Subcutaneous abdominal adipose tissue (tissue), 5 donors: ENCODE measurements around the gene SET.

Source experiments
- H3K27ac ChIP-seq: one replicate; pipeline ENCODE4 v1.7.0; 2013; ENCODE audit warnings: low read depth, mild to moderate bottlenecking, inconsistent platforms, low read length, moderate library complexity
- H3K27me3 ChIP-seq, 5 donors: one replicate each; pipeline ENCODE4 v1.7.0; 2013; ENCODE audit warnings: low read length in 5 of 5, inconsistent platforms in 1 of 5; ENCODE audit not compliant: control insufficient read depth in 5 of 5, insufficient read depth in 4 of 5
- H3K36me3 ChIP-seq, 5 donors: one replicate each; pipeline ENCODE4 v1.7.0; 2013; ENCODE audit warnings: low read length in 5 of 5; ENCODE audit not compliant: control insufficient read depth in 5 of 5, insufficient read depth in 5 of 5
- H3K4me1 ChIP-seq, 5 donors: one replicate each; pipeline ENCODE4 v1.7.0; 2013; ENCODE audit warnings: low read length in 5 of 5, mild to moderate bottlenecking in 3 of 5, moderate library complexity in 1 of 5; ENCODE audit not compliant: control insufficient read depth in 5 of 5, insufficient read depth in 5 of 5
- H3K4me3 ChIP-seq, 5 donors: one replicate each; pipeline ENCODE4 v1.7.0; 2013; ENCODE audit warnings: low read length in 5 of 5, low read depth in 1 of 5
- H3K9ac ChIP-seq, 5 donors: one replicate each; pipeline ENCODE4 v1.7.0; 2013; ENCODE audit warnings: low read length in 5 of 5, mild to moderate bottlenecking in 4 of 5, moderate library complexity in 3 of 5
- H3K9me3 ChIP-seq, 5 donors: one replicate each; pipeline ENCODE4 v1.7.0; 2013; ENCODE audit warnings: low read length in 5 of 5; ENCODE audit not compliant: control insufficient read depth in 5 of 5
- donor health status: healthy.
- donor health status: healthy.
- donor health status: healthy.
- donor health status: healthy.
- donor health status: healthy.

SET gene

GRCh38 chr9:128728298-128728697 is 39.3 kb downstream of the SET start:
- Histone ChIP-seq H3K27me3 (no peaks in the 10 kb centered on the region), H3K9me3 (no peaks in the 10 kb centered on the region), H3K27ac (no peak overlapping the region), H3K9ac (no peak overlapping the region), H3K36me3 (peaks cover 0 to 36% (median 25%) of the 10 kb centered on the region in 5 donors), H3K4me1 (peaks cover 5 to 17% (median 15%) of the 10 kb centered on the region in 5 donors), H3K4me3 (no peak overlapping the region)

- Histone ChIP-seq H3K4me3 (no peak overlapping the region), H3K9ac (no peak overlapping the region), H3K36me3 (peaks cover 0 to 37% (median 25%) of the 10 kb centered on the region in 5 donors), H3K27me3 (no peaks in the 10 kb centered on the region), H3K9me3 (no peaks in the 10 kb centered on the region), H3K27ac (no peak overlapping the region), H3K4me1 (peaks cover 5 to 10% (median 10%) of the 10 kb centered on the region in 5 donors)
Measured at GRCh38 chr9:128729302-128729701, 40.3 kb downstream of the SET start.

GRCh38 chr9:128729766-128730517 is 40.9 kb downstream of the SET start:
- Histone ChIP-seq H3K4me3 (no peak overlapping the region), H3K36me3 (peaks cover 0 to 44% (median 31%) of the 10 kb centered on the region in 5 donors)

GRCh38 chr9:128731093-128731492 is 42.1 kb downstream of the SET start:
- Histone ChIP-seq H3K9ac (no peak overlapping the region), H3K9me3 (no peaks in the 10 kb centered on the region), H3K36me3 (peaks cover 0 to 50% (median 34%) of the 10 kb centered on the region in 5 donors), H3K4me1 (peaks cover 0 to 4% (median 3%) of the 10 kb centered on the region in 5 donors), H3K4me3 (no peak overlapping the region), H3K27me3 (no peaks in the 10 kb centered on the region), H3K27ac (no peak overlapping the region)

More at GRCh38 chr9:128729766-128730517, 40.9 kb downstream of the SET start:
- Histone ChIP-seq H3K27me3 (no peaks in the 10 kb centered on the region), H3K9me3 (no peaks in the 10 kb centered on the region), H3K9ac (no peak overlapping the region), H3K4me1 (peaks cover 0 to 4% (median 3%) of the 10 kb centered on the region in 5 donors), H3K27ac (no peak overlapping the region)

- H3K4me1 ChIP-seq, result peaks cover 0 to 4% (median 3%) of the 10 kb centered on the region in 5 donors
- no peak overlapping the region for H3K27ac ChIP-seq
- no peak overlapping the region for H3K4me3 ChIP-seq
- H3K9me3 ChIP-seq, result no peaks in the 10 kb centered on the region
- no peak overlapping the region for H3K9ac ChIP-seq
- H3K27me3 ChIP-seq, result no peaks in the 10 kb centered on the region
- H3K36me3 ChIP-seq, result peaks cover 0 to 50% (median 34%) of the 10 kb centered on the region in 5 donors
Measured at GRCh38 chr9:128731691-128732090, 42.7 kb downstream of the SET start.

GRCh38 chr9:128732576-128732975 is 43.6 kb downstream of the SET start:
- Histone ChIP-seq H3K4me3 (no peak overlapping the region), H3K9ac (no peak overlapping the region), H3K36me3 (peaks cover 0 to 55% (median 39%) of the 10 kb centered on the region in 5 donors), H3K27me3 (no peaks in the 10 kb centered on the region), H3K9me3 (no peaks in the 10 kb centered on the region), H3K4me1 (peaks cover 0 to 4% (median 3%) of the 10 kb centered on the region in 5 donors), H3K27ac (no peak overlapping the region)

GRCh38 chr9:128733256-128733655 is 44.2 kb downstream of the SET start:
- Histone ChIP-seq H3K27me3 (no peaks in the 10 kb centered on the region), H3K9ac (peak overlapping the region in 2 of 5 donors; percentile 38 to 63), H3K27ac (no peak overlapping the region), H3K4me1 (peaks cover 0 to 4% (median 3%) of the 10 kb centered on the region in 5 donors), H3K9me3 (no peaks in the 10 kb centered on the region), H3K36me3 (peaks cover 0 to 55% (median 39%) of the 10 kb centered on the region in 5 donors), H3K4me3 (peak overlapping the region in 1 of 5 donors; percentile 50)

- H3K27ac ChIP-seq, result no peak overlapping the region
- no peak overlapping the region for H3K9ac ChIP-seq
- no peak overlapping the region for H3K4me3 ChIP-seq
- no peaks in the 10 kb centered on the region for H3K9me3 ChIP-seq
- H3K4me1 ChIP-seq, result peaks cover 0 to 4% (median 3%) of the 10 kb centered on the region in 5 donors
- H3K27me3 ChIP-seq, result no peaks in the 10 kb centered on the region
- H3K36me3 ChIP-seq, result peaks cover 0 to 59% (median 40%) of the 10 kb centered on the region in 5 donors
Measured at GRCh38 chr9:128735373-128735772, 46.4 kb downstream of the SET start.

- H3K9ac ChIP-seq, result no peak overlapping the region
- no peak overlapping the region for H3K4me3 ChIP-seq
- no peaks in the 10 kb centered on the region for H3K9me3 ChIP-seq
- peaks cover 5 to 49% (median 33%) of the 10 kb centered on the region in 5 donors for H3K36me3 ChIP-seq
- no peaks in the 10 kb centered on the region for H3K27me3 ChIP-seq
- H3K4me1 ChIP-seq, result peaks cover 0 to 3% (median 0%) of the 10 kb centered on the region in 5 donors
- no peak overlapping the region for H3K27ac ChIP-seq
Measured at GRCh38 chr9:128742401-128742800, 53.4 kb downstream of the SET start.

- Histone ChIP-seq H3K9me3 (no peaks in the 10 kb centered on the region), H3K27me3 (no peaks in the 10 kb centered on the region), H3K27ac (no peak overlapping the region), H3K36me3 (peaks cover 5 to 55% (median 31%) of the 10 kb centered on the region in 5 donors), H3K9ac (no peak overlapping the region), H3K4me3 (no peak overlapping the region), H3K4me1 (peaks cover 0 to 3% (median 0%) of the 10 kb centered on the region in 5 donors)
Measured at GRCh38 chr9:128743421-128743820, 54.4 kb downstream of the SET start.
